MCF 10A (cell line): Measurements from ENCODE around the gene CCSER2. TPM values are rescaled to one million over a fixed set of nuclear protein-coding genes. Genes with fewer than 3 reads are reported as not detected.

Experiments
- BruUV-seq: library from RNA; stranded (reverse); fragments of 400-500 nt; replicated peaks from 2 replicates; lab custom pipeline; 2021; lab: Mats Ljungman, UMichigan
- CTCF ChIA-PET: fragments of 300-600 bp; sonication (Branson Sonifier 250); formaldehyde crosslinking; extraction: SDS; loops from one replicate; lab custom pipeline; 2021; ENCODE audit warnings: antibody characterized with exemption, inconsistent platforms; lab: Yijun Ruan, JAX
- POLR2A ChIA-PET: fragments of 300-600, 350-650 bp; sonication (Branson Sonifier 250); formaldehyde crosslinking; extraction: SDS; loops from one replicate; lab custom pipeline; 2020; ENCODE audit warnings: antibody characterized with exemption, inconsistent platforms; lab: Yijun Ruan, JAX
- DNase-seq: peaks from one replicate; pipeline ENCODE4 v3.0.0-alpha.2; 2018; ENCODE audit not compliant: unreplicated experiment
- H3K27ac Mint-ChIP-seq: one replicate; pipeline ENCODE4 v1.8.0; 2022; ENCODE audit warnings: mild to moderate bottlenecking, low read depth, mixed read lengths; ENCODE audit not compliant: unreplicated experiment
- H3K27me3 Mint-ChIP-seq: one replicate; pipeline ENCODE4 v1.8.0; 2022; ENCODE audit warnings: mixed read lengths; ENCODE audit not compliant: insufficient read depth, unreplicated experiment
- H3K36me3 Mint-ChIP-seq: one replicate; pipeline ENCODE4 v1.8.0; 2022; ENCODE audit warnings: mild to moderate bottlenecking, moderate library complexity, mixed read lengths; ENCODE audit not compliant: insufficient read depth, unreplicated experiment
- H3K4me1 Mint-ChIP-seq: one replicate; pipeline ENCODE4 v1.8.0; 2022; ENCODE audit warnings: mixed read lengths; ENCODE audit not compliant: insufficient read depth, unreplicated experiment
- H3K4me3 Mint-ChIP-seq: one replicate; pipeline ENCODE4 v1.8.0; 2022; ENCODE audit warnings: mild to moderate bottlenecking, moderate library complexity, mixed read lengths; ENCODE audit not compliant: unreplicated experiment
- H3K9me3 Mint-ChIP-seq: one replicate; pipeline ENCODE4 v1.8.0; 2022; ENCODE audit warnings: mixed read lengths; ENCODE audit not compliant: unreplicated experiment
- intact Hi-C: fragments of 100-400 bp; cut with micrococcal nuclease; formaldehyde crosslinking; loops from 2 replicates; pipeline ENCODE4 v1.14.1; 2022
- total RNA-seq: library from RNA; stranded (reverse); gene quantifications from 2 replicates; pipeline ENCODE4 v1.2.3, GENCODE V29; 2022
- TF ChIP-seq, protein P1 (sequence below): fragments of 200-600 bp; IDR thresholded peaks from one replicate; pipeline ENCODE4 v1.8.0; 2022; ENCODE audit warnings: antibody characterized with exemption, mild to moderate bottlenecking; ENCODE audit not compliant: unreplicated experiment

The CCSER2 gene
- total RNA-seq, 1 experiment from 2014 or later, result 70.0 TPM

DNA sequence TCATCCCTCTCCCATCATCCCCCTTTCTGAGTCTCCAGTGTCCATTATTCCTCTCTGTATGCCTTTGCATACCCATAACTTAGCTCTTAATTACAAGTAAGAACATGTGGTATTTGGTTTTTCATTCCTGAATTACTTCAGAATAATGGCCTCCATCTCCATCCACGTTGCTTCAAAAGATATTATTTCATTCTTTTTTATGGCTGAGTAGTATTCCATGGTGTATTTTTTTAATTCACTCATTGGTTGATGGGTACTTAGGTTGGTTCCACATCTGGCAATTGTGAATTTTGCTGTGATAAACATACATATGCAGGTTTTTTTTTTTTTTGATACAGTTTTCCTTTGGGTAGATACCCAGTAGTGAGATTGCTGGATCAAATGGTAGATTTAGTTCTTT is 40.4 kb downstream of the CCSER2 start:
- Mint-ChIP-seq H3K4me1 (peaks cover 5% of the 10 kb centered on the region), H3K27me3 (no peaks in the 10 kb centered on the region), H3K36me3 (peaks cover 20% of the 10 kb centered on the region), H3K27ac (no peak overlapping the region), H3K4me3 (no peak overlapping the region), H3K9me3 (no peaks in the 10 kb centered on the region)
- no TSS peak for BruUV-seq
- intact Hi-C loops, result no loop called here
- no peak for DNase-seq
- CTCF ChIA-PET, result interaction anchor here (0.6 to 11.8 kb wide), 2 partner anchors 18 to 169 kb away, joined by 3 to 188 read pairs; no protein-coding TSS in a partner anchor
- TF ChIP-seq, protein P1, sequence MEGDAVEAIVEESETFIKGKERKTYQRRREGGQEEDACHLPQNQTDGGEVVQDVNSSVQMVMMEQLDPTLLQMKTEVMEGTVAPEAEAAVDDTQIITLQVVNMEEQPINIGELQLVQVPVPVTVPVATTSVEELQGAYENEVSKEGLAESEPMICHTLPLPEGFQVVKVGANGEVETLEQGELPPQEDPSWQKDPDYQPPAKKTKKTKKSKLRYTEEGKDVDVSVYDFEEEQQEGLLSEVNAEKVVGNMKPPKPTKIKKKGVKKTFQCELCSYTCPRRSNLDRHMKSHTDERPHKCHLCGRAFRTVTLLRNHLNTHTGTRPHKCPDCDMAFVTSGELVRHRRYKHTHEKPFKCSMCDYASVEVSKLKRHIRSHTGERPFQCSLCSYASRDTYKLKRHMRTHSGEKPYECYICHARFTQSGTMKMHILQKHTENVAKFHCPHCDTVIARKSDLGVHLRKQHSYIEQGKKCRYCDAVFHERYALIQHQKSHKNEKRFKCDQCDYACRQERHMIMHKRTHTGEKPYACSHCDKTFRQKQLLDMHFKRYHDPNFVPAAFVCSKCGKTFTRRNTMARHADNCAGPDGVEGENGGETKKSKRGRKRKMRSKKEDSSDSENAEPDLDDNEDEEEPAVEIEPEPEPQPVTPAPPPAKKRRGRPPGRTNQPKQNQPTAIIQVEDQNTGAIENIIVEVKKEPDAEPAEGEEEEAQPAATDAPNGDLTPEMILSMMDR, result no peak
- POLR2A ChIA-PET, result no interaction called here

DNA sequence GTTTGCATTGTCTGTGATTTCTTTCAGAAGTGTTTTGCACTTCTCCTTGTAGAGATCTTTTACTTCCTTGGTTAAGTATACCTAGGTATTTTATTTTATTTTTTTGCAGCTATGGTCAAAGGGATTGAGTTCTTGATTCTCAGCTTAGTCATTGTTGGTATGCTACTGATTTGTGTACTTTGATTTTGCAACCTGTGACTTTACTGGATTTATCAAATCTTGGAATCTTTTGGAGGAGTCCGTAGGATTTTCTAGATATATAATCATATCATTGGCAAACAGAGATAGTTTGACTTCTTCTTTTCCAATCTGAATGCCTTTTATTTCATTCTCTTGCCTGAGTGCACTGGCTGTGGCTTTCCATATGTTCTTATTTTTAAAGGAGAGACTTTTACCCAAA is 41.9 kb downstream of the CCSER2 start:
- Mint-ChIP-seq H3K4me1 (peaks cover 5% of the 10 kb centered on the region), H3K36me3 (peaks cover 25% of the 10 kb centered on the region), H3K27me3 (no peaks in the 10 kb centered on the region), H3K27ac (no peak overlapping the region), H3K4me3 (no peak overlapping the region), H3K9me3 (no peaks in the 10 kb centered on the region)
- intact Hi-C loops, result loop anchor here (10.0 kb wide), 1 partner anchor 2005 kb away; no protein-coding TSS in a partner anchor
- CTCF ChIA-PET, result interaction anchor here (0.6 to 11.8 kb wide), 2 partner anchors 15 to 167 kb away, joined by 4 to 188 read pairs; no protein-coding TSS in a partner anchor
- POLR2A ChIA-PET, result no interaction called here
- no TSS peak for BruUV-seq
- TF ChIP-seq, protein P1, result no peak
- no peak for DNase-seq

DNA sequence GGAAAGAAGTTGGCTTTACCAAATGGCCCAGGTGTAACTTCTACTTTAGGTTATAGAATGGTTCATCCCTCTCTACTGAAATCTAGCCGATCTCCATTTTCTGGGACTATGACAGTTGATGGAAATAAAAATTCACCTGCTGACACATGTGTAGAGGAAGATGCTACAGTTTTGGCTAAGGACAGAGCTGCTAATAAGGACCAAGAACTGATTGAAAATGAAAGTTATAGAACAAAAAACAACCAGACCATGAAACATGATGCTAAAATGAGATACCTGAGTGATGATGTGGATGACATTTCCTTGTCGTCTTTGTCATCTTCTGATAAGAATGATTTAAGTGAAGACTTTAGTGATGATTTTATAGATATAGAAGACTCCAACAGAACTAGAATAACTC is 43.6 kb downstream of the CCSER2 start:
- no peak overlapping the region for H3K27ac Mint-ChIP-seq
- CTCF ChIA-PET, result interaction anchor here (2.0 to 11.8 kb wide), 2 partner anchors 107 to 165 kb away, joined by 9 to 188 read pairs; no protein-coding TSS in a partner anchor
- BruUV-seq, result no TSS peak

DNA sequence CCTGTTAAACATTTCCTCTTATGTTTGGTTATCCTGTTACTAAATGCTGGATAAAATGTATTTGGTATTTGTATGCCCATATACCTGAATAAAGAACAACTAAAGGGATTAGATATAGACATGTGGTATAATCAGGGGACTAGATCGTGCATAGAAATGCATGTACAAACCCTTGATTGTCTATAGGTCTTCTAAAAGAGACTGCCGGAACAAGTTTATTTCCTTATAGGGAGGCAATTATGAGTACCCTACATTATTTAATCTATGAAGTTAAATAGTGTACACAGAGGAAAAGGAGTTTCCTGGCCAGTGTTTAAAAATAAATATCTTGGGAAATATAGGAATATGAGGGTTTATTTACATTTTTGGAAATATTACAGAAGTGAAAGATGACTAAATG is 44.6 kb downstream of the CCSER2 start:
- ChIA-PET POLR2A (interaction anchor here (0.8 kb wide), 1 partner anchor 164 kb away, joined by 3 read pairs; no protein-coding TSS in a partner anchor), CTCF (interaction anchor here (0.5 to 11.8 kb wide), 7 partner anchors 21 to 1897 kb away, joined by 3 to 188 read pairs (median 4); partner anchors contain the start of gene CCSER2)
- DNase-seq, result no peak
- Mint-ChIP-seq H3K36me3 (peaks cover 32% of the 10 kb centered on the region), H3K9me3 (no peaks in the 10 kb centered on the region), H3K4me1 (peaks cover 5% of the 10 kb centered on the region), H3K27ac (no peak overlapping the region), H3K4me3 (no peak overlapping the region), H3K27me3 (no peaks in the 10 kb centered on the region)
- TF ChIP-seq, protein P1, result no peak
- intact Hi-C loops, result loop anchor here (10.0 kb wide), 1 partner anchor 2002 kb away; no protein-coding TSS in a partner anchor
- no TSS peak for BruUV-seq

More for the DNA sequence above, 43.6 kb downstream of the CCSER2 start:
- Mint-ChIP-seq H3K4me1 (peaks cover 5% of the 10 kb centered on the region), H3K36me3 (peaks cover 32% of the 10 kb centered on the region), H3K27me3 (no peaks in the 10 kb centered on the region), H3K9me3 (no peaks in the 10 kb centered on the region), H3K4me3 (no peak overlapping the region)
- intact Hi-C loops, result loop anchor here (10.0 kb wide), 1 partner anchor 2003 kb away; no protein-coding TSS in a partner anchor
- TF ChIP-seq, protein P1, result no peak
- POLR2A ChIA-PET, result interaction anchor here (0.6 to 1.1 kb wide), 2 partner anchors 17 to 36 kb away, joined by 4 to 5 read pairs; no protein-coding TSS in a partner anchor
- no peak for DNase-seq
